CD1c-positive myeloid dendritic cell (primary cell): Measurements from ENCODE around the gene AKAP8.
"Not testable (repeated sequence)": the region's sequence is repeated elsewhere in the genome, so short reads cannot be mapped to it uniquely, and the experiment has no call there.

ENCODE experiments used
- DNase-seq: peaks from one replicate; pipeline ENCODE4 v3.0.0-alpha.2; 2016; ENCODE audit errors: extremely low spot score

Gene AKAP8

DNA sequence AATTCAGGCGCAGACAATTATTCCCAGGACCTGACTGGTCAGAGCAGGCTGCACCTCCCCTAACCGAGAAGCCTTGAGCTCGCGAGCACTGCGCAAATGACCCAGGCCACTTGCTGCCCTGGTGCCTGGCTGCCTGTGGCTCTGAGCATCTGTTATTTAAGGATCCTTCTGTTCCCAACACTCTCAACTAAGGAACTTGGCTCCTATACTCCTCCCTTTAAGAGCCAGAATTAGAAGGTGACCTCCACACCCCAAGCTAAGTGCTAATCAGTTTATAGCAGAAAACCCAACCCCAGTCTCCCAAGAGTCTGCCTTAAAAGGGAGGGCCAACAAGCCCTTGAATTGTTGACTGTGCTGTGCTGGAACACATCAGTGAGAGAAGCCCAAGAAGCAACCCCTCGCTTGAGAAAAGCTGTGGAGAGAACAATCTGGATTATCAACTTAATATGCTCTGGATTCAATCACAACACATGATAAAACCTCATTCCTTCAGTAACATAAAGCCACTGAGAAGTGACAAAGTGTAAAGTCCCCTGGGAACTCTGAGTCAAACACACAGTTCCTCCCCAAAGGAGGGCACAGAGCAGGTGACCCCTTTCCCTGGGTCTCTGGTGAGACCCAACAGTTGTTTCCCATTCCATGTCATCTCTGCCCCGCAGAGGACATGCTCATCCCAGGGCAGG lies 24.7 kb upstream of the AKAP8 start:
- no peak for DNase-seq

DNA sequence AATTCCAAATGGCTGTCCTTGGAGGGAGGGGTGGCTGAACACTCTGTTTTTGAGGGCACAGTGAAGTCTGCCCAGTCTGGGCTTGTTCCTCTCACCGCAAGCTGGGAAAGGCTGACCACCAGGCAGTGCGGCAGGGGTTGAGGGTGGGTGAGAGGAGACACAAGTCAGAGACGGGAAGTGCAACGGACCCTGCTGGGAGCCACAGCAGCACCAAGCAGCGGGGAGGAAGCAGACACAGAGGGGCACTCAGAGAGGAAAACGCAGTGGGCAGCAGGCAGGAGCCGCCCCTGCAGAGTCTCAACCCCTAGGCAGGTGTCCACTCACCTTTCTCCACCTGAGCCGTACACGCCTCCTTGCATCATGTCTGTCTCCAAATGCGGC lies 23.6 kb upstream of the AKAP8 start:
- DNase-seq: no peak

DNA sequence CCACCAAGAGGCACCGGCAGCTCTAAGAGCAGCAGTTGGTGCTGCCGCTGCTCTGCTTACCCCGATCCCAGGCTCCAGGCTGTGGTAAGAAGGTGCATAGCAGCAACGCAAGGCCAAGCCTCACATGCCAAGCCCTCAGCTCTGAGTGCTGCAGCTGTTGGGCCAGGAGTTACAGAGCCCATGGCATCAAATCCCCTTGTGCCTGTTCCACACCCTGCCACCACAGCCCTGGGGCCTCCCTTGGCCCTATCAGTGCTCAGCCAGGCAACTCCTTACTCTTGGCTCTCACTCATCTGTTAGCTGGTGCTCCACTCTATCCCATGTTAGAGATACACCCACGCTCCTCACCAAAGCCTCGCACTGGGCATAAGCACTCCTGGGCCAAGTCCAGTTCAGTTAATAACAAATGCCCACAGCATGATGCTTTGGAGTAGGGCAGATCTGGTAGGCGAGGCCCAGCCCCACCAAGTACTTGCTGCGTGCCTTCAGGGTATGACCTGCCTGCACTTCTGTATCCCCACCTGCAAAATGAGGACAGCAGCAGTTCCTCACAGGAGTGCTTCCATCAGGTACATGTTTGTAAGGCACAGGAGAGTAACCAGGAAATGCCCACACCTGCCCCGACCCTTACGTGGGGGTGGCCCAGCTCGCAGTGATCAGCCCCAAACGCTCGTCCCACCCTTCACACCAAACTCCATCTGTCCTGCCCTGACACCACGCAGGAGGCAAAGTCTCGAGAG lies 23.0 kb upstream of the AKAP8 start:
- no peak for DNase-seq

DNA sequence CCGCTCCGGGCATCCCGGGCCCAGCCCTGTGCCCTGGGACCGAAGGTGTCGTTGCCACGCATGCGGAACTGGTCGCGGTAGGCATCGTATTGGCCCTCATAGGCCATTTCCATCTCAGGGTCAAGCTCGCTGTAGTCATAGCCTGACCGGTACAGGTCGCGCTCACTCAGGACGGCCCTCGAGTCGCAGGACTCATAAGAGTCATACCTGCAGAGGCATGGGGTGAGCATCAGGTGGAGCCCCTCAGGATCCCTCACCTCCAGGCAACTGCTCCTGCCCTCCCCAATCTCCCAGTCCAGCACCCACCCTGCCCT lies 21.8 kb upstream of the AKAP8 start:
- no peak for DNase-seq

DNA sequence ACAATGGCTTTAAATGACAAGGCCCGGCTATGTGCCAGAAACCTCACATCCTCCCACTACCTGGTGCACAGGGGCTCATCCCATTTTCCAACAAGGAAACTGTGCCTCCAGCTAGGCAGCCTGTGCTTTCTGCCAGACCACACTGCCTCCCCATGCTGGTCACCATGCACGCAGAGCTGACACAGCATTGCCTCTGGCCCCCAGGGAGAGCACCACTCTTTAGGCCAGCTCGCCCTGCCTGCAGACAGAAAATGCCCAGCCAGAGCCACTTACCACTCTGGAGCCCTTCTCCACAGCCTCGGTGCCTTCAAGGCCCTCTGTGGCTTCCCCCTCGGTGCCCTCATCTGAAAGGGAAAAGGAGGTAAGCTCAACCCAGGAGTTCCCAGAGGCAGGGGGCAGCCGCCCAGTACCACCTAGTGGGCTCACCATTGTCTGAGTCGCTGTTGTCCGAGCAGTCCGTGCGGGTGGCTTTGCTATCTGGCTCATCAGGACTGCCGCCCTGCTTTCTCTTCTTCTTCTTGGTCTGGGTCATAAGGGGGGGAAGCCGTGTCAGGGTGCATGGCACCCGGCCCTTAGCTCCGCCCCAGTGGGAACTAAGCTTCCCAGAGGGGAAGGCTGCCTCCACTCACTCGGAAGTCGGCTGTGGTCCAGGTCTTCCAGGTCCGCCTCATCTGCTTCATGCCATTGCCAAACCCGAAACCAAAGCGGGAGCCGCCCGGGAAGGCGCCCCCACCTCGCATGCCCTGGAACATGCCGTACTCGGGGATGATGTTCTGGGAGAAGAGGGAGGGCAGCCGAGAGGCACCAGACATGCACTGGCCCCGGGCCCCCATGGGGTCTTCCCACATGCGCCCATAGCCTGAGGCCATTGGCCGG lies 21.2 kb upstream of the AKAP8 start:
- no peak for DNase-seq

DNA sequence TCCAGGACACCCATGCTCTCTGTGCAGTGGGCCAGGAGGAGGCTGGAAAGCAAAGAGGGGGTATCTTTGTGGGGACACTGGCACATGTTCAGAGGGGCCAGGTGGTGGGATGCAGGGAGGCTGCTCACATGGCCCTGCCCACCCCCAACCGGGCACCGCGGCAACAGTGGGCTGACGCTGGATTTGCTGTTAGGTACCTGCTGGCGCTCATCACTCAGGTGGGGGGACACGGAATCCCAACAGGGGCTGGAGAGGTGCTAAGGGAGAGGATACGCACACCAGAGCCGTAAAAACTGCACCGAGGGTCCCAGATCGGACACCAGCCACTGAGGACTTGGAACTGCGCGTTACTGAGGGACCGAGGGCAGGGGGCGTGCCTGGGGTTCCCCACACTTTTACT lies 20.0 kb upstream of the AKAP8 start:
- no peak for DNase-seq

DNA sequence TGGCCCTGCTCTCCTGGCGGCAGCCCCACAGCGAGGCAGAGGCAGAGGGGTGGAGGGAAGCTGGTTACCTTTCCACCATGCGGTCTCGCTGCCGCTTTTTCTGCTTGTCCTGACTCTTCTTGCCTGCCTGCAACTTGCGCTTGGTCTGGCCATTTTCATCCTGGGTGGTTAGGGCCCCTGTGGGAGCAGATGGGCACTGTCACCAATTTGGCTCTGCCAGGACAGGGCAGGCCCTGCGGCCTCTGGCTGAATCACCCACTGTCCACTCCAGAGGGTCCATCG lies 19.6 kb upstream of the AKAP8 start:
- no peak for DNase-seq

DNA sequence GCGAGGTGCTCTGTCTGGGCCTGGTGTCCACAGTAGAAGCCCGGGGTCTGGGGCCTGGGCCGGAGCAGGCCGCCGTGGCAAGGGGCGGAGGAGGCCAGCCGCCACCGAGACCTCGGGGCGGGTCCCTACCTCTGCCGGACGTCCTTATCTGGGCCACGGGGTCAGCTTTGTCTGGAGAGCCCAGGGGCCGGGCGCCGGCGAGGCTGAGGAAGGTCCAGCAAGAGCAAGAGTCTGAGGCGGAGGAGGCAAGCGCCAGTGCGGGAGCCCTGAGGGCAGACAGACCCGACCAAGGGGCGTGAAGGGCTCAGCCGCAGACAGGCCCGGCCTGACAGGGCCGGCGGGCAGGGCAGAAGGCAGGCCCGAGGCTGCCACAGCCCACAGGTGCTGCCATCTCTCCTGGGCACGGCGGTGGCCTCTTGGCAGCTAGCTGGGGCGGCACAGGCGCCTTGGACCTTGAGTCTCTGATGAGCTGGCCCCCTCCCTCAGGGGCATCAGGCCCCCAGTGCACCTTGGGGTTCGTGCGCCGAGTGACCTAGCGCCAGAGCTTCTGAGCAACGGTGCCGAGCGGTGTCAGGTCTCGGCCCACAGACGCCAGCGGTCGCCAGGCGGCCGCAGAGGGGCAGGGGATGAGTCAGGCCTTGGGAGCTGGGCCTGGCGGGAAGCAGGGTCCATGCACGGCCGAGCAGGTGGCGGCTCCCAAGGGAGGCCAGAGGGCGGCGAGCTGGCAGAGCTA lies 19.1 kb upstream of the AKAP8 start:
- no peak for DNase-seq

DNA sequence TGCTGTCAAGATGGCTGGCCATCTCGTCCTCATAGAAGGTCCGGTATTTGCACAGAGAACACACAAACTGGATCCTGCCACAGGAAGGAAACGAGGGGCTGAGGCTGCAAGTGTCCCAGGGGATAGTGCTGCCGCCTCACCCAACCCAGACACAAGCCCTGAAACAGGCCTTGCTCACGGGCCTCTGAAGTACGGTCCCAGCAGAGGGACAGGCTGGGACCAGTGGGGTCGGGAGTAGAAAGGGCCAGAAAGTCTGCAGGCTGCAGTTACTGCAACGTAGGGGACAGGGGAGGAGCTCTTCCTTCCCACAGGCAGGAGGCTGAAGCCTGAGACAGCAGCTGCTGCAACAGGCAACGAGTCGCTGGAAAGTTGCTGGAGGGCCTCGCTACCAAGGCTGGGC lies 18.2 kb upstream of the AKAP8 start:
- no peak for DNase-seq

DNA sequence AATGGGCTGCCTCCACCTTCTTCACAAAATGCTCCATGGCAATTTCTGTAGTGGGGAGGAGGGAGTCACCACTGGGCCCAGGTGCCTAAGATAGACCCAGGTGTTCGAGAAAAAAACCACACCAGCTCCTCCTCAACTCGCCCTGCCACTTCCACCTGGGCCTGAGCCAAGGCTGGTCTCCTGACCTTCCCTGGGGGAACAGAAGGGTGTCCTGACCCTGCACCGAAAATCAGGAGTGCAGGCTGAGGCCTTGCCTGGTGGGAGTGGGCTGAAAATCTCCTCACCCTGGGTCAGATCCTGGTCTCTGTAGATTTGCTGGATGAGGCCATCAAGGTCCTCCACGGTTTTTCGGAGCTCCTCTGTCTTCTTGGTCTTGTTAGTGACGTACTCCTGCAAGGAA lies 17.6 kb upstream of the AKAP8 start:
- no peak for DNase-seq

DNA sequence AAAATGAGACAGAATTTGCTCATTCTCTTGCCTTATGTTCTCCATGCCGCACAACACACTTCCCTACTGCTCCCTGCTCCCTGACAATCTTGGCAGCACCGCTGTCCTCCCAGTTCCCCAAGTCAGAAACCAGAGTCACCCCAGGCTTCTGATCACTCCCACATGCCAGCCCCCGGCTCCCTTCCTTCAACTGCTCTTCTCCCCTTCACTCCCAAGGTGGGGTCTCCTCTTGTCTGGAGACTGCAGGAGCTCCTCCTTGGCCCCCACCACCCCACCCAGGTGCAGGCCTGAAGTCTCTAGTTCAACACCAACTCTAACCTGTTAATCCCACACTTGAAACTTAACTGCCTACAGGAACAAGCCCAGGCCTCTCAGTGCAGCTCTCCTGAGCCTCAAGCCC lies 16.8 kb upstream of the AKAP8 start:
- no peak for DNase-seq

DNA sequence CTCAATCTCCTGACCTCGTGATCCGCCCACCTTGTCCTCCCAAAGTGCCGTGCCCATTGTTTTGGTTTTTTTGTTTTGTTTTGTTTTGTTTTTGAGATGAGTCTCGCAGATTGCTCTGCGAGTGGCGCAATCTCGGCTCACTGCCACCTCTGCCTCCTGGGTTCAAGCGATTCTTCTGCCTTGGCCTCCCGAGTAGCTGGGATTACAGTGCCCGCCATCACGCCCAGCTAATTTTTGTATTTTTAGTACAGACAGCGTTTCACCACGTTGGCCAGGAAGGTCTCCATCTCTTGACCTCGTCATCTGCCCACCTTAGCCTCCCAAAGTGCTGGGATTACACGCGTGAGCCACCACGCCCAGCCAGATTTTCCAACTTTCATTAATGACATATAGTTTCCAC lies 15.7 kb upstream of the AKAP8 start:
- not testable (repeated sequence) for DNase-seq

DNA sequence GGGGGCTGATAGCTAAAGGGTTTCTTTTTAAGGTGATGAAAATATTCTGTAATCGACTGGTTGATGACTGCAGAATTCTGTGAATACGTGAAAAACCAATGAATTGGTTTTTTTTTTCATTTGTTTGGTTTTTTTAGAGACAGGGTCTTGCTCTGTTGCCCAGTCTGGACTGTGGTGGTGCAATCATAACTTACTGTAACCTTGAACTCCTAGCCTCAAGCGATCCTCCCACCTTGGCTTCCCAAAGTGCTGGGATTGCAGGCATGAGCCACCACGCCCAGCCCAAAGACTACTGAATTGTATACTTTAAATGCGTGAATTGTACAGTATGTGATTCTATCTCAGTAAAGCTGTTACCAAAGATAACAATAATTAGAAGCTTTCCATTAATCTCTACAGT lies 14.8 kb upstream of the AKAP8 start:
- no peak for DNase-seq

DNA sequence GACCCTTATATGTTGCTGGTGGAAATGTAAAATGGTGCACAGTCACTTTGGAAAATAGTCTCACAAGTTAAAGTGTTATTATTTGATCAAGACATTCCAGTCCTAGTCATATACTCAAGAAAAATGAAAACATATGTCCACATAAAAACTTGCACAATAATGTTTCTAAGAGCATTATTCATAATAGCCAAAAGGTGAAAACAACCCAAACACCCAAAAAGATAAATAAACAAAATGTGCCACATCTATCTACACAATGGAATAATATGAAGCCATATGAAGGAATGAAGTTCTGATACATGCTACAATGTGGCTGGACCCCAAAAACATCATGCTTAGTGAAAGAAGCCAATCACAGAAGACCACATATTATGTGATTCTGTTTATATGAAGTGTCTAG lies 14.4 kb upstream of the AKAP8 start:
- DNase-seq: no peak

DNA sequence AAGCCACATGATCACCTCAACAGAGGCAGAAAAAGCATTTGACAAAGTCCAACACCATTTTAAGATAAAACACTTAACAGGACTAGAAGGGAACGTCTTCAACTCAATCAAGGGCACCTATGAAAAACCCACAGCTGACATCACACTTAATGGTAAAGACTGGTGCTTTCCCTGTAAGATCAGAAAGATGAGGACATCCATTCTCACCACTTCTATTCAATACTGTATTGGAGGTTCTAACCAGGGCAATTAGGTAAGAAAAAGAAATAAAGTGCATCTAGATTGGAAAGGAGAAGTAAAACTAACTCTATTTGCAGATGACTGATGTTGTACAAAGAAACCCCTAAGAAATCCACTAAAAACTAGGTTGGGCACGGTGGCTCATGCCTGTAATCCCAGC lies 11.2 kb upstream of the AKAP8 start:
- DNase-seq: no peak

DNA sequence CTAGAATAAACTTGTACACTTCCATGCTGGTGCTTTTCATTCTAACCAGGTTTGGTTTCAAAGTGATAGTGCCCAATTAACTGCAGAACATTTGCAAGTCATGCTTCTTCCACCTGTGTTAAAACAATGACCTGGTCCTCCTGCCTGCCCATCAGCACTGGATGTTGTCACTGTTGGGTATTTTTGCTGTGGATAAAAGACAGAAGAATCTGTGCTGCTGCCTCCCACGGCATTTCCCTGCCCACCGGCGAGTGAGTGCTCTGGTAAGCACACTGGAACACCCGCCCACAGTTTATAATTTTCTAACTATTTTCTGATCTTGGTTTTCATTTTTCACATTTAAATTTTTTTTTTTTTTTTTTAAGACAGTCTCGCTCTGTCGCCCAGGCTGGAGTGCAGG lies 2.3 kb upstream of the AKAP8 start:
- no peak for DNase-seq

DNA sequence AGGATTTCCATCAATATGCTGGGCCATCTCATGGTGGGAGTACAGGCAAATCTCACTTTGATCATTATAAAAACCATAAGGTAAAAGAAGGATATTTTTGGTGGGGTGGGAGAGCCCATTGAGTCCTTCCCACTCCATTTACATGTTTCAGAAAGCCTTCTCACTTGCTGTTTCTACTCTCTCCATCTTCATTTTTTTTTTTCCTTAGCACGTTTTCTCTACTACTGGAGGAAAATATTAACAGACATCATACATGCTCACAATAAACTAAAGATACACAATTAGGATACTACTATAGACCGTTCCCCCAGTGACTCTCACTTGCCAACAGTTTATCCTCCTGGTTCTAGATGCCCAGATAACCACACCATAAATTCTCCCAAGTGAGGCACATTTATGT lies 1.8 kb upstream of the AKAP8 start:
- DNase-seq: no peak

DNA sequence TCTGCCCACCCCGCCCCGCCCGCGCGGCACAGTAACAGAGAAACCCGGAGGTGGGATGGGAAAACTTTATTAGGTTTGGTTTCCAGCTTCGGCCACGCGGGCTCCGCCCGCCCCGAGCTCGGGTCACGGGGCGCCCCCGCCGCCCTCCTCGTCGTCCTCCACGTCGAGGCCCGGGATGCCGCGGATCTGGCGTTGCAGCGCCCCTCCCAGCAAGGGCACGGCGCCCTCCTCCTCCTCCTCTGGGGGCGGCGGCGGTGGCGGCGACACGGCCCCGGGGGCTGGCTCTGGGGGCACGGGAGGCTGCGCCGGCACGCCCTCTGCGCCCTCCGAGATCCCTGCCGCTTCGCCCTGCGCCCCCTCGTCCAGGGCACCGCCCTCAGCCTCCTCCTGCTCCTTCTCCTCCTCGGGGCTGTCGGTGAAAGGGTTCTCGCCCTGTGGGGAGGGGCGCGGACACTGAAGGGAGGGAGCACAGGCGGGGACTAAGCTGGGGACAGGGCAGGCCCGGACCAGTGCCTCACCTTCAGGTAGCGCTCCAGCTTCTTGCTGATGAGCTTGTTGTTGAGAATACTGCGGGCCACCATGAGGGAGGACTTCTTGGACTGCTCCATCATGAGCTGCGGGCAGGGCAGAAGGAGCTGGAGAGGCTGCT lies 536 bp upstream of the AKAP8 start:
- DNase-seq: no peak

DNA sequence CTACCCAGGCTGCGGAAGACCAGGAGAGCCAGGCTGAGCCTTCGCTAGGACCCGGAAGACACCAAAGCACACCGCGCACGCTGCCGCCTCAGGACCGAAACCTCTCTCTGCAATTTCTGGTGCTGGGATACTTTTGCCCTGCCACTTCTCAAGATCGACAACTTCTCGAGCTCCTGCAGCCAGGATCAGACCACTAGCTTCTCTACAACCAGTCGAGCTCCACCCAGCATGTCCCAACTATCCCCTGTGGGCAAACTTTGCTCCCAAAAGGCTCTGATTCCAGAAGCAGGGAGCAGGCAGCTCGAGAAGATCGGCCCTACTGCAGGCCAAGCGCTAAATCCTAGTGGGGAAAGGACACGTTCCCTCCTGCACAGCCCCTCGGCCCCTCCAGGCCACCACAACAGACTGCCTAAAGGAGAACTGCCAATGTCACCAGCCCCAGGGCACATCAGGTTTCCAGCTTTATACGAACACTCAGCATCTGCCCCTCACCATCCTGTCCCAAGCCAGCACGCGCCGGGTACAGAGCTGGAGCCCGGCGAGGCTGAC lies 979 bp downstream of the AKAP8 start:
- peak; percentile 47 for DNase-seq

DNA sequence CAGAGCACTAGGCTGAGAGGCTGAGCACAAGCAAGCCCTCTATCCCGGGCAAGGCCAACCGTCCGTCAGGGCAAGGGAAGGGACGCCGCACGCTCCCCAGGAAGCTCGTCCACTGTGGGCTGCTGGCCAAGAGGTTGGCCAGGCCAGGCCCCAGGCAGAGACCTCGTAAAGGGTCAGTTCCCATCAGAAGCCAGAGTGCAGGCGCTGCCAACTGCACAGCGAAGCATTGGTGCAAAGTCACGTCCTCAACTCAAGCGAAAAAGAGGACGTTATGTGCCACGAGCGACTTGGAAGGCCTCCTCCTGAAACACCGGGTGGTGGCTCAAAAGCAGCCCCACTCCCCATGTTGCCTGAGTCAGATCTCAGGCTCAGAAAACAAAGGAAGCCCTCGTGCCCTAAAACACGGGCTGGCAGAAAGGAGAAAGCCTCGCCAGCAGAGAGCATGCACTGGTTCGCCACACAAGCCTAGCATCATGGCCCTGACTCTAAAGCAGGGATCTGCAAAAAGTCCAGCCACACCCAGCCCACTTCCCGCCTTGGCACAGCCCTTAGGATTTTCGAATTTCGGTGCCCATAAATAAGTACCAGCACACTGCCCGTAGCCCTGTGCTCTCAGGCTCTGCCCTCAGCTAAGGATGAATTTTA lies 4.7 kb downstream of the AKAP8 start:
- DNase-seq: no peak

DNA sequence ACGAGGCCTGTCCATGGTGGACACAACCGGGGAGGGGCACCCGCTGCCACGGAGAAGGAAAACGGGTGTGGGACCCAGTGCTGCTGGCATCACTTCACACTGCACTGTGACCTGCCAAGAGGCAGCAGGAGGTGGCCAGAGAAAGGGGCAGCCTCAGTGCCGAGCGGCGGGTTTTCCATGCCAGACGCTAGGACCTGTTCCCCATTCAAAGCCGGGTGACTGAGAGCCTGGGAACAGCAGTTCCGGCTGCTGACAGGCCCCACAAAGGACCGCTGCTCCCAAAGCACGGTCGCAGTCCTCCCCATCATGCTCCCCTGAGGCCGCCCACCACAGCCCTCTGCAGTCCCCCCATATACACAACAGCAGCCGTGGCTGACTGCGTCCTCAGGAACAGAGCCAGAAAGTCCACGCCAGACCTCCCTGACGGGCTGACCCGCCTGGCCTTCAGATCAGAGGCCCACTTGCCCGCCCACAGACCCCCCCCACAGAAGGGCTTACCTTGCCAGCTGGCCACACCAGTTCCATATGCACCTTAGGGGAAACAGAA lies 5.4 kb downstream of the AKAP8 start:
- DNase-seq: no peak
